NCI-H82 treated with DMSO at 0.1 percent for 48 hours (cell line): Measurements from ENCODE around the gene PCDHB13.
"Not testable (repeated sequence)": the region's sequence is repeated elsewhere in the genome, so short reads cannot be mapped to it uniquely, and the experiment has no call there.

Source experiments
- DNase-seq: peaks from one replicate; lab custom pipeline; 2025; ENCODE audit not compliant: unreplicated experiment; lab: John Stamatoyannopoulos, UW

PCDHB13 gene

GRCh38 chr5:141213656-141214339 is at the start of gene PCDHB13:
PCDHB13 (plus strand) TSS chr5:141213919; CDS start chr5:141214124, 205 bp downstream.
- not testable (repeated sequence) for DNase-seq

- no peak for DNase-seq
These were observed 41.1 kb upstream of the PCDHB13 start, which contains the start of gene PCDHB7 for GRCh38 chr5:141172381-141173204. PCDHB7 (plus strand) TSS chr5:141172644; CDS start chr5:141172836, 192 bp downstream.

GRCh38 chr5:141174291-141175104 is 39.2 kb upstream of the PCDHB13 start:
- not testable (repeated sequence) for DNase-seq

- DNase-seq: no peak
These were observed 37.8 kb upstream of the PCDHB13 start for GRCh38 chr5:141175933-141176332.

GRCh38 chr5:141177577-141178191 is 36.0 kb upstream of the PCDHB13 start, which contains the start of gene PCDHB8:
PCDHB8 (plus strand) TSS chr5:141177790; CDS start chr5:141178035, 245 bp downstream.
- not testable (repeated sequence) for DNase-seq

- not testable (repeated sequence) for DNase-seq
These were observed 34.3 kb upstream of the PCDHB13 start for GRCh38 chr5:141179371-141179770.

GRCh38 chr5:141179876-141180275 is 33.8 kb upstream of the PCDHB13 start:
- DNase-seq: not testable (repeated sequence)

- no peak for DNase-seq
These were observed 33.4 kb upstream of the PCDHB13 start for GRCh38 chr5:141180313-141180712.

GRCh38 chr5:141182248-141182647 is 31.5 kb upstream of the PCDHB13 start, which contains the start of gene PCDHB16:
PCDHB16 (plus strand) TSS chr5:141182387; CDS start chr5:141182560, 173 bp downstream.
- peak; percentile 24 for DNase-seq

GRCh38 chr5:141184117-141184855 is 29.4 kb upstream of the PCDHB13 start:
- DNase-seq: not testable (repeated sequence)

GRCh38 chr5:141186897-141187512 is 26.7 kb upstream of the PCDHB13 start, which contains the start of gene PCDHB9:
PCDHB9 (plus strand) TSS chr5:141187161; CDS start chr5:141187319, 158 bp downstream.
- DNase-seq: no peak

GRCh38 chr5:141188682-141189081 is 25.0 kb upstream of the PCDHB13 start:
- DNase-seq: not testable (repeated sequence)

GRCh38 chr5:141189131-141189530 is 24.6 kb upstream of the PCDHB13 start:
- DNase-seq: not testable (repeated sequence)

GRCh38 chr5:141192110-141192725 is 21.5 kb upstream of the PCDHB13 start, which contains the start of gene PCDHB10:
PCDHB10 (plus strand) TSS chr5:141192353; CDS start chr5:141192553, 200 bp downstream.
- DNase-seq: no peak

- not testable (repeated sequence) for DNase-seq
These were observed 19.4 kb upstream of the PCDHB13 start for GRCh38 chr5:141194332-141194731.

GRCh38 chr5:141196363-141196762 is 17.4 kb upstream of the PCDHB13 start:
- no peak for DNase-seq

GRCh38 chr5:141199359-141200235 is 14.1 kb upstream of the PCDHB13 start, which contains the start of gene PCDHB11:
PCDHB11 (plus strand) TSS chr5:141199627; CDS start chr5:141199775, 148 bp downstream.
- no peak for DNase-seq
